Coronary artery (tissue), 2 donors: ENCODE results near the gene GRIN2A.

ENCODE experiments used
- DNase-seq: peaks from one replicate; pipeline ENCODE4 v3.0.0-alpha.2; 2017; ENCODE audit warnings: low spot score
- H3K27ac ChIP-seq, 2 donors: fragments of 200-600 bp; sonication (generic); one replicate each; pipeline ENCODE4 v1.5.1; 2016 to 2019
- H3K4me3 ChIP-seq: fragments of 200-600 bp; sonication (generic); 2 replicates; pipeline ENCODE4 v1.5.1; 2016; ENCODE audit warnings: mild to moderate bottlenecking, moderate library complexity
- TF ChIP-seq, protein P1 (sequence below): fragments of 200-600 bp; sonication (generic); IDR thresholded peaks from one replicate; pipeline ENCODE4 v1.5.1; 2019; ENCODE audit warnings: antibody characterized with exemption

The GRIN2A gene

DNA sequence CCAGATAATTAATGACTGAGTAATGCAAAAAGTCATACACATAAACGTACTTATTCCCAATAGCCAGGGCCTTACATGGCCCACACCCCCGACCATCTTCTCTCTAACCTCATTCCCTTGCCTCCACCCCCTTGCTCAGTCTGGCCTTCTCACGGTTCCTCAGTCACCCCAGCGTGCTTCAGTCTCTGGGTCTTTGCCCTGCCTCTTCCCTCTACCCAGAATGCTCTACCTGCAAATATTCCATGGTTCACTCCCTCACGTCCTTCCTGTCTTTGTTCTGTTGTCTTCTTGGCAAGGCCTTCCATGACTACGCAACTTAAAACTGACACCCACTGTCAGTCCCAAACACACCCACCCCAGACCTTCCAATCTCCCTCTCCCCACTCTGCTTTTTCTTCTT is 468.3 kb downstream of the GRIN2A start:
- DNase-seq, result no peak
- H3K4me3 ChIP-seq, result no peak overlapping the region
- H3K27ac ChIP-seq, result no peak overlapping the region

GRCh38 chr16:9713156-9713555 is 469.1 kb downstream of the GRIN2A start:
- no peak overlapping the region for H3K4me3 ChIP-seq
- TF ChIP-seq, protein P1, sequence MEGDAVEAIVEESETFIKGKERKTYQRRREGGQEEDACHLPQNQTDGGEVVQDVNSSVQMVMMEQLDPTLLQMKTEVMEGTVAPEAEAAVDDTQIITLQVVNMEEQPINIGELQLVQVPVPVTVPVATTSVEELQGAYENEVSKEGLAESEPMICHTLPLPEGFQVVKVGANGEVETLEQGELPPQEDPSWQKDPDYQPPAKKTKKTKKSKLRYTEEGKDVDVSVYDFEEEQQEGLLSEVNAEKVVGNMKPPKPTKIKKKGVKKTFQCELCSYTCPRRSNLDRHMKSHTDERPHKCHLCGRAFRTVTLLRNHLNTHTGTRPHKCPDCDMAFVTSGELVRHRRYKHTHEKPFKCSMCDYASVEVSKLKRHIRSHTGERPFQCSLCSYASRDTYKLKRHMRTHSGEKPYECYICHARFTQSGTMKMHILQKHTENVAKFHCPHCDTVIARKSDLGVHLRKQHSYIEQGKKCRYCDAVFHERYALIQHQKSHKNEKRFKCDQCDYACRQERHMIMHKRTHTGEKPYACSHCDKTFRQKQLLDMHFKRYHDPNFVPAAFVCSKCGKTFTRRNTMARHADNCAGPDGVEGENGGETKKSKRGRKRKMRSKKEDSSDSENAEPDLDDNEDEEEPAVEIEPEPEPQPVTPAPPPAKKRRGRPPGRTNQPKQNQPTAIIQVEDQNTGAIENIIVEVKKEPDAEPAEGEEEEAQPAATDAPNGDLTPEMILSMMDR, result no peak
- H3K27ac ChIP-seq, result no peak overlapping the region
- no peak for DNase-seq

More for the DNA sequence above, 468.3 kb downstream of the GRIN2A start:
- TF ChIP-seq, protein P1, result no peak

GRCh38 chr16:9708972-9709620 is 473.1 kb downstream of the GRIN2A start:
- Histone ChIP-seq H3K27ac (no peak overlapping the region), H3K4me3 (no peak overlapping the region)
- TF ChIP-seq, protein P1, result no peak
- DNase-seq, result no peak

GRCh38 chr16:9706217-9706836 is 475.9 kb downstream of the GRIN2A start:
- H3K4me3 ChIP-seq, result no peak overlapping the region
- TF ChIP-seq, protein P1, result no peak
- H3K27ac ChIP-seq, result no peak overlapping the region
- DNase-seq, result no peak

GRCh38 chr16:9703731-9704130 is 478.5 kb downstream of the GRIN2A start:
- TF ChIP-seq, protein P1, result no peak

More at GRCh38 chr16:9703731-9704130, 478.5 kb downstream of the GRIN2A start:
- DNase-seq, result no peak
- Histone ChIP-seq H3K4me3 (no peak overlapping the region), H3K27ac (no peak overlapping the region)
